CD14-positive monocyte (primary cell): ENCODE measurements around the gene FAM168A. TPM values are rescaled to one million over a fixed set of nuclear protein-coding genes. Genes with fewer than 3 reads are reported as not detected.

Source experiments
- DNase-seq, 3 donors: peaks; one replicate each; pipeline ENCODE4 v3.0.0-alpha.2; 2011 to 2022
- H2AFZ ChIP-seq: 2 replicates; pipeline ENCODE4 v1.6.0; 2012; ENCODE audit warnings: mild to moderate bottlenecking, low read depth, low read length, inconsistent platforms; ENCODE audit not compliant: insufficient read depth, poor library complexity, severe bottlenecking
- H3K27ac ChIP-seq, 2 donors: 1 replicate in 1 of 2; 2 replicates in 1 of 2; pipeline ENCODE4 v1.5.1; 2012 to 2013; ENCODE audit warnings: low read length in 2 of 2, control low read depth in 1 of 2, inconsistent platforms in 1 of 2, low read depth in 1 of 2, mild to moderate bottlenecking in 1 of 2
- H3K27me3 ChIP-seq, 2 donors: one replicate each; pipeline versions ENCODE4 v1.6.0 to v1.6.1; 2011 to 2013; ENCODE audit warnings: low read length in 2 of 2; ENCODE audit not compliant: control insufficient read depth in 2 of 2, insufficient read depth in 2 of 2
- H3K36me3 ChIP-seq, 2 donors: replicated peaks in 1 of 2; 1 replicate in 1 of 2; 2 replicates in 1 of 2; pipeline versions ENCODE4 v1.5.1 to v1.6.1; 2012 to 2013; ENCODE audit warnings: low read length in 2 of 2, control low read depth in 1 of 2, inconsistent platforms in 1 of 2, mild to moderate bottlenecking in 1 of 2; ENCODE audit not compliant: insufficient read depth in 2 of 2, control insufficient read depth in 1 of 2
- H3K4me1 ChIP-seq, 2 donors: 1 replicate in 1 of 2; 2 replicates in 1 of 2; pipeline versions ENCODE4 v1.5.1 to v1.6.1; 2012 to 2013; ENCODE audit warnings: low read length in 2 of 2, control low read depth in 1 of 2, inconsistent platforms in 1 of 2, mild to moderate bottlenecking in 1 of 2, moderate library complexity in 1 of 2; ENCODE audit not compliant: insufficient read depth in 2 of 2, control insufficient read depth in 1 of 2
- H3K4me2 ChIP-seq: replicated peaks from 2 replicates; pipeline ENCODE3; 2012; ENCODE audit warnings: low read length, moderate library complexity, mild to moderate bottlenecking; ENCODE audit not compliant: poor library complexity, severe bottlenecking; ENCODE audit errors: extremely low read depth
- H3K4me3 ChIP-seq, 3 experiments: fragments of 200-600 bp in 1 of 3; sonication (generic) in 1 of 3; replicated peaks in 1 of 3; 1 replicate in 2 of 3; 2 replicates in 1 of 3; pipeline ENCODE4 v1.5.1; 2011 to 2013; ENCODE audit warnings: low read length in 3 of 3, mild to moderate bottlenecking in 3 of 3, control low read depth in 2 of 3, low read depth in 2 of 3, inconsistent platforms in 1 of 3, moderate library complexity in 1 of 3
- H3K79me2 ChIP-seq: 2 replicates; pipeline ENCODE4 v1.6.0; 2012; ENCODE audit warnings: mild to moderate bottlenecking, control low read depth, inconsistent platforms, low read length, moderate library complexity; ENCODE audit not compliant: insufficient read depth
- H3K9ac ChIP-seq: 2 replicates; pipeline ENCODE4 v1.6.0; 2017; ENCODE audit warnings: low read length, mild to moderate bottlenecking; ENCODE audit not compliant: insufficient read depth, poor library complexity, severe bottlenecking
- H3K9me3 ChIP-seq, 2 donors: replicated peaks in 1 of 2; 1 replicate in 1 of 2; 2 replicates in 1 of 2; pipeline versions ENCODE4 v1.5.1 to v1.6.1; 2012 to 2013; ENCODE audit warnings: low read length in 2 of 2, control low read depth in 1 of 2; ENCODE audit not compliant: control insufficient read depth in 1 of 2, insufficient read depth in 1 of 2
- H4K20me1 ChIP-seq: 2 replicates; pipeline ENCODE4 v1.6.0; 2012; ENCODE audit warnings: mild to moderate bottlenecking, low read length, control low read depth, moderate library complexity; ENCODE audit not compliant: insufficient read depth
- H3K27ac Mint-ChIP-seq, 7 donors: one replicate each; pipeline ENCODE4 v1.8.0; 2020; ENCODE audit warnings: mild to moderate bottlenecking in 7 of 7, mixed read lengths in 7 of 7, moderate library complexity in 6 of 7, inconsistent platforms in 2 of 7
- H3K27me3 Mint-ChIP-seq, 3 donors: one replicate each; pipeline ENCODE4 v1.8.0; 2021 to 2022; ENCODE audit warnings: low read depth in 3 of 3, mild to moderate bottlenecking in 3 of 3, mixed read lengths in 3 of 3, moderate library complexity in 3 of 3, inconsistent platforms in 1 of 3
- H3K36me3 Mint-ChIP-seq, 2 donors: one replicate each; pipeline ENCODE4 v1.8.0; 2020; ENCODE audit warnings: mixed read lengths in 2 of 2, inconsistent platforms in 1 of 2, mild to moderate bottlenecking in 1 of 2
- H3K4me1 Mint-ChIP-seq: one replicate; pipeline ENCODE4 v1.8.0; 2020; ENCODE audit warnings: mild to moderate bottlenecking, mixed read lengths
- H3K4me3 Mint-ChIP-seq, 2 donors: one replicate each; pipeline ENCODE4 v1.8.0; 2020; ENCODE audit warnings: mild to moderate bottlenecking in 2 of 2, mixed read lengths in 2 of 2, moderate library complexity in 1 of 2
- H3K9me3 Mint-ChIP-seq, 7 donors: one replicate each; pipeline ENCODE4 v1.8.0; 2020 to 2022; ENCODE audit warnings: mixed read lengths in 7 of 7, mild to moderate bottlenecking in 6 of 7, moderate library complexity in 6 of 7, inconsistent platforms in 2 of 7
- CTCF ChIP-seq: fragments of 200-600 bp; IDR thresholded peaks from one replicate; pipeline ENCODE4 v1.8.0; 2022; ENCODE audit warnings: antibody characterized with exemption, mild to moderate bottlenecking
- WGBS: methylation state at CpG from one replicate; pipeline ENCODE4 v1.1.5; 2013; ENCODE audit warnings: missing lambda C conversion rate; ENCODE audit not compliant: insufficient coverage; 5-methylcytosine and 5-hydroxymethylcytosine counted together
- intact Hi-C, 2 donors: fragments of 100-400 bp; cut with micrococcal nuclease; formaldehyde crosslinking; loops; one replicate each; pipeline versions ENCODE4 v1.15.0 to v1.15.1; 2023
- polyA plus RNA-seq, 3 donors: library from polyadenylated mRNA; depleted of rRNA in 1 of 3; unstranded in 2 of 3; stranded (reverse) in 1 of 3; fragments of 300-500 nt in 2 of 3; fragments of >200 nt in 1 of 3; fragmentation: Illumina TruSeq in 2 of 3; gene quantifications; 1 replicate in 2 of 3; 2 replicates in 1 of 3; pipeline ENCODE4 v1.2.3, GENCODE V29; 2012 to 2021

Gene FAM168A
- polyA plus RNA-seq, 3 donors, result 1.4 to 13.3 (median 2.1) TPM

- Mint-ChIP-seq H3K27ac (peak overlapping the region in 2 of 7 donors; percentile 6 to 47), H3K27me3 (peaks cover 0 to under 1% (median 0%) of the 10 kb centered on the region in 3 donors), H3K36me3 (peaks cover 4 to 24% of the 10 kb centered on the region in 2 donors), H3K4me3 (no peak overlapping the region), H3K9me3 (peaks cover 0 to 5% (median 0%) of the 10 kb centered on the region in 7 donors), H3K4me1 (peaks cover 55% of the 10 kb centered on the region)
- H3K9ac ChIP-seq, result no peak overlapping the region
- no peaks in the 10 kb centered on the region for H4K20me1 ChIP-seq
- no peak overlapping the region for H3K27ac ChIP-seq
- intact Hi-C loops, result loop anchor here (5.0 to 10.0 kb wide), 2 partner anchors 129 to 131 kb away; partner anchors contain the start of gene FAM168A (in 2 of the 2)
- H3K4me1 ChIP-seq, result peaks cover 29 to 42% of the 10 kb centered on the region in 2 donors
- no peaks in the 10 kb centered on the region for H3K9me3 ChIP-seq
- no peaks in the 10 kb centered on the region for H3K27me3 ChIP-seq
- H3K79me2 ChIP-seq, result peaks cover 15% of the 10 kb centered on the region
- DNase-seq, result no peak
- H2AFZ ChIP-seq, result no peak overlapping the region
- H3K4me2 ChIP-seq, result no peak overlapping the region
- H3K4me3 ChIP-seq, result no peak overlapping the region
- no CpG with 5 or more reads among the region's 1 CpG for WGBS
- no peaks in the 10 kb centered on the region for H3K36me3 ChIP-seq
- no peak for TF ChIP-seq CTCF
Observed at GRCh38 chr11:73465871-73466270, 132.0 kb downstream of the FAM168A start.

GRCh38 chr11:73465023-73465675, 132.8 kb downstream of the FAM168A start:
- Histone ChIP-seq H3K9me3 (no peaks in the 10 kb centered on the region), H2AFZ (no peak overlapping the region), H3K9ac (no peak overlapping the region), H3K27me3 (no peaks in the 10 kb centered on the region), H3K27ac (no peak overlapping the region), H3K4me3 (no peak overlapping the region), H4K20me1 (no peaks in the 10 kb centered on the region), H3K4me1 (peaks cover 36 to 49% of the 10 kb centered on the region in 2 donors), H3K79me2 (peaks cover 22% of the 10 kb centered on the region), H3K36me3 (no peaks in the 10 kb centered on the region), H3K4me2 (no peak overlapping the region)
- H3K4me1 Mint-ChIP-seq, result peaks cover 57% of the 10 kb centered on the region
- TF ChIP-seq CTCF, result no peak
- H3K4me3 Mint-ChIP-seq, result no peak overlapping the region
- intact Hi-C loops, result loop anchor here (5.0 to 10.0 kb wide), 2 partner anchors 130 to 132 kb away; partner anchors contain the start of gene FAM168A (in 2 of the 2)
- H3K36me3 Mint-ChIP-seq, result peaks cover 6 to 19% of the 10 kb centered on the region in 2 donors
- no peak for DNase-seq
- WGBS, result 100% methylated on average over 1 of the region's 3 CpGs
- H3K27ac Mint-ChIP-seq, result no peak overlapping the region
- no peaks in the 10 kb centered on the region for H3K27me3 Mint-ChIP-seq
- H3K9me3 Mint-ChIP-seq, result peaks cover 0 to 5% (median 0%) of the 10 kb centered on the region in 7 donors
